CD4-positive, alpha-beta T cell treated with Interleukin-17A for 4 hours (primary cell): ENCODE data around the gene DLG2.

Source experiments
- DNase-seq: peaks from one replicate; pipeline ENCODE4 v3.0.0-alpha.2; 2020; ENCODE audit warnings: mixed read lengths

The DLG2 gene

GRCh38 chr11:84965484-84965883 is 661.7 kb downstream of the DLG2 start:
- no peak for DNase-seq

GRCh38 chr11:84963240-84963639 is 663.9 kb downstream of the DLG2 start:
- DNase-seq: no peak

- no peak for DNase-seq
Observed at GRCh38 chr11:84962018-84962417, 665.1 kb downstream of the DLG2 start.

- DNase-seq: no peak
Observed at GRCh38 chr11:84958295-84958694, 668.8 kb downstream of the DLG2 start.

- DNase-seq: no peak
Observed at GRCh38 chr11:84950569-84951270, 676.4 kb downstream of the DLG2 start.

GRCh38 chr11:84947970-84948580 is 679.1 kb downstream of the DLG2 start:
- DNase-seq: no peak

- DNase-seq: no peak
Observed at GRCh38 chr11:84947070-84947469, 680.1 kb downstream of the DLG2 start.

- no peak for DNase-seq
Observed at GRCh38 chr11:84930863-84931262, 696.3 kb downstream of the DLG2 start.

- no peak for DNase-seq
Observed at GRCh38 chr11:84929738-84930137, 697.4 kb downstream of the DLG2 start.

GRCh38 chr11:84924154-84924692 is 702.9 kb downstream of the DLG2 start:
- no peak for DNase-seq

- no peak for DNase-seq
Observed at GRCh38 chr11:84923489-84923888, 703.7 kb downstream of the DLG2 start.

- DNase-seq: no peak
Observed at GRCh38 chr11:84922836-84923235, 704.3 kb downstream of the DLG2 start.

- DNase-seq: no peak
Observed at GRCh38 chr11:84922212-84922805, 704.8 kb downstream of the DLG2 start.

GRCh38 chr11:84914511-84914910 is 712.6 kb downstream of the DLG2 start:
- no peak for DNase-seq

- DNase-seq: no peak
Observed at GRCh38 chr11:84909740-84910139, 717.4 kb downstream of the DLG2 start.

GRCh38 chr11:84906995-84907394 is 720.1 kb downstream of the DLG2 start:
- no peak for DNase-seq

- DNase-seq: no peak
Observed at GRCh38 chr11:84905411-84905810, 721.7 kb downstream of the DLG2 start.

GRCh38 chr11:84902445-84902844 is 724.7 kb downstream of the DLG2 start:
- DNase-seq: no peak

- DNase-seq: no peak
Observed at GRCh38 chr11:84901991-84902390, 725.2 kb downstream of the DLG2 start.

- no peak for DNase-seq
Observed at GRCh38 chr11:84899740-84900139, 727.4 kb downstream of the DLG2 start.

- DNase-seq: no peak
Observed at GRCh38 chr11:84899134-84899533, 728.0 kb downstream of the DLG2 start.

- DNase-seq: no peak
Observed at GRCh38 chr11:84894666-84895065, 732.5 kb downstream of the DLG2 start.

GRCh38 chr11:84890676-84891075 is 736.5 kb downstream of the DLG2 start:
- no peak for DNase-seq

- no peak for DNase-seq
Observed at GRCh38 chr11:84889556-84889955, 737.6 kb downstream of the DLG2 start.
